Activated T-cell treated with anti-CD3 and anti-CD28 coated beads, Interleukin-2, amount 50 U/mL, for 4 hours (primary cell): Measurements from ENCODE around the gene CNTFR. TPM values are rescaled to one million over a fixed set of nuclear protein-coding genes. Genes with fewer than 3 reads are reported as not detected.

Experiments used
- ATAC-seq, 2 donors: fragments of 200-7000 bp; cut with Tn5 transposase; one replicate each; pipeline ENCODE4 v1.10.0; 2021
- DNase-seq: peaks from one replicate; pipeline ENCODE4 v3.0.0-alpha.2; 2020
- H3K27me3 Mint-ChIP-seq: one replicate; pipeline ENCODE4 v1.8.0; 2021; ENCODE audit warnings: low read depth, mixed read lengths
- H3K36me3 Mint-ChIP-seq: one replicate; pipeline ENCODE4 v1.8.0; 2022; ENCODE audit warnings: mixed read lengths; ENCODE audit not compliant: insufficient read depth
- H3K4me1 Mint-ChIP-seq: one replicate; pipeline ENCODE4 v1.8.0; 2021; ENCODE audit warnings: low read depth, mixed read lengths
- H3K4me3 Mint-ChIP-seq: one replicate; pipeline ENCODE4 v1.8.0; 2021; ENCODE audit warnings: mild to moderate bottlenecking, moderate library complexity, mixed read lengths
- H3K9me3 Mint-ChIP-seq: one replicate; pipeline ENCODE4 v1.8.0; 2021; ENCODE audit warnings: mixed read lengths
- total RNA-seq, 3 donors: library from RNA; stranded (reverse); gene quantifications; one replicate each; pipeline ENCODE4 v1.2.1, GENCODE V29; 2021

CNTFR gene
- total RNA-seq, 3 donors from 2014 or later: 0.18 TPM; not detected in 2

DNA sequence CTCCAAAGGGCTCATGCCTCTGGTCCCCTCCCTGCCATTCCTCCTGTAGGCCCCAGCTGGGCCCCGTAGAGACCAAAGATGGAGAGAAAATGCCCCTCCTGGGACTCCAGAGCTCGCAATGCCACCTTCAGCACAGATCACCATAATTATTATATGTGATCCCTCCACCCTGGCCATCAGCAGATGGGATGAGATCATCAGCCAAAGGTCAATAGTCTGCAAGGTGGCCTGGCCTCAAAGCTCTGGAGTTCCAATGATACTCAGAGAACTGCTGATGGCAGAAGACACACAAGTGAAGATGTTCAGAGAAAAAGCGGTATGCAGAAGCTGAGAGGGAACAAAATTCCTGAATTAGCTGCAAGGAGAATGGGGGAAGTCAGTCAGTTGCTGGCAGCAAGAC is 17.4 kb upstream of the CNTFR start:
- Mint-ChIP-seq H3K4me1 (peaks cover 8% of the 10 kb centered on the region), H3K27me3 (peaks cover 3% of the 10 kb centered on the region), H3K36me3 (no peaks in the 10 kb centered on the region), H3K4me3 (no peak overlapping the region), H3K9me3 (no peaks in the 10 kb centered on the region)
- no peak for ATAC-seq
- DNase-seq: no peak

DNA sequence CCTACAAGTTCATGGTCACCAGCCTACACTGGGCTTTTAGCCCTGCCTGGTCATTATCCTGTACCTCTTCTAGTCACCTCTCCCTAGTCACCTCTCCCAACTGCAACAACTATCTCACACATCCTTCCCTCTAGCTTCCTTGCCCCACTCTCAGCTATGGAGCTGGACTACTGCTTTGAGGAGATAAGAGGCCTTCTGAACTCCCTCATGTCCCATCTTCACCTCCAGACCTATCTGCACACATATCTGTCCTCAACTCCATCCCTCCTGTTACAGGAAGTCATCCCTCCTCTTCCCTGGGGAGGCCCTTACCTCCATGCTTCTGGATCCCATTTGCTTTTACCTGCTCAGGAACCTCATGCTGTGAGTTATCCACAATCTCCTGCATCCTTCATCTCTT is 16.7 kb upstream of the CNTFR start:
- no peaks in the 10 kb centered on the region for H3K36me3 Mint-ChIP-seq
- ATAC-seq (no peak), DNase-seq (no peak)
- H3K9me3 Mint-ChIP-seq: no peaks in the 10 kb centered on the region
- peaks cover 3% of the 10 kb centered on the region for H3K27me3 Mint-ChIP-seq
- H3K4me1 Mint-ChIP-seq: peaks cover 5% of the 10 kb centered on the region
- H3K4me3 Mint-ChIP-seq: no peak overlapping the region

DNA sequence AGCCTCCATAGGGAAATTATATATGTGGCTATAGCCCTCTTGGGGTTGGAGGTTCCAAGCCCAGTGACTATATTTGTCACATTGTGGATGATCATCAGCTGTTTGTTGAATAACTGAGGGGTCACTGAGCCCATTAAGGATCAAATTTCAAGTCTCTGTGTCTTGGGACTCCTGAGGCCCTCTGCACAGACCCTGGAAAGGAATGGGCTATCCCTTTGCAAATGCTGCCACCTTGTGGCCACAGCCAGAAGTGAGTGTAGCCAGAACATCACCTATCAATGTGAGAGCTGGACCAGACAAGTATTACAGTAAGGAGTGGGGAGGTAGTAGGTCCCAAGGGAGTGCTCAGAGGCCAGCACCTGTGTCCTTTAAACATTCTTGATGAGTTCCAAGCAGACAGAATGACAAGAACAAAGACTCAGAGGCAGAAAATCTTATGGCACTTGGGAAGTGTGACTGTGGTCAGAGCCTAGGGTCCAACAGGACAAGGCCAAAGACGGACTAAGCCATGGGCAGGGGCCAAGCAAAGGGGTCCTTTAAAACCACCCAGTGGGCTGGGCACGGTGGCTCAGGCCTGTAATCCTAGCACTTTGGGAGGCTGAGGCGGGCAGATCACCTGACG is 14.2 kb upstream of the CNTFR start:
- DNase-seq (peak; percentile 80), ATAC-seq (peak; percentile 93 to 98)
- Mint-ChIP-seq H3K27me3 (peaks cover 3% of the 10 kb centered on the region), H3K4me1 (no peaks in the 10 kb centered on the region), H3K36me3 (no peaks in the 10 kb centered on the region), H3K4me3 (no peak overlapping the region), H3K9me3 (no peaks in the 10 kb centered on the region)

GRCh38 chr9:34601937-34602573 is 12.5 kb upstream of the CNTFR start:
- peaks cover 3% of the 10 kb centered on the region for H3K27me3 Mint-ChIP-seq
- no peaks in the 10 kb centered on the region for H3K4me1 Mint-ChIP-seq
- no peak for DNase-seq
- no peaks in the 10 kb centered on the region for H3K9me3 Mint-ChIP-seq
- H3K36me3 Mint-ChIP-seq: no peaks in the 10 kb centered on the region
- no peak overlapping the region for H3K4me3 Mint-ChIP-seq
- no peak for ATAC-seq

DNA sequence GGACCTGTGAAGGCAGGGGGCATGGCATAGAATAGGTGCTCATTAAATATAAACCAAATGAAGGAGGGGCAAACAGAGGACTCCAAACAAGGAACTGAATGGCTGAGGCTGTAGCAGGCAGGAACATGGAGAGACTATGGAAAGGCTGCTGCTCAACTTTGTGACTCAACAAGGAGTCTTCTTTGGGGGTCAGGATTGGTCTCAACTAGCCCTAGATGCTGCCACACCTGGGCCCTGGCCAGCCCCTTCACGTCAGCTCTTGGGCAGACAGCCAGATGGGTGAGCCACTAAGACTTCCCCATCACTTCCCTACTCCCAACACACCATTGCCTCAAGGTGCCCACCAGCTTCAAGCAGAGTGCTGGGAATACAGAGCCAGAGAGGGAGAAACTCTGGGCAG is 11.4 kb upstream of the CNTFR start:
- H3K27me3 Mint-ChIP-seq: peaks cover 11% of the 10 kb centered on the region
- ATAC-seq: no peak
- H3K4me3 Mint-ChIP-seq: no peak overlapping the region
- no peaks in the 10 kb centered on the region for H3K9me3 Mint-ChIP-seq
- no peak for DNase-seq
- no peaks in the 10 kb centered on the region for H3K4me1 Mint-ChIP-seq
- no peaks in the 10 kb centered on the region for H3K36me3 Mint-ChIP-seq

DNA sequence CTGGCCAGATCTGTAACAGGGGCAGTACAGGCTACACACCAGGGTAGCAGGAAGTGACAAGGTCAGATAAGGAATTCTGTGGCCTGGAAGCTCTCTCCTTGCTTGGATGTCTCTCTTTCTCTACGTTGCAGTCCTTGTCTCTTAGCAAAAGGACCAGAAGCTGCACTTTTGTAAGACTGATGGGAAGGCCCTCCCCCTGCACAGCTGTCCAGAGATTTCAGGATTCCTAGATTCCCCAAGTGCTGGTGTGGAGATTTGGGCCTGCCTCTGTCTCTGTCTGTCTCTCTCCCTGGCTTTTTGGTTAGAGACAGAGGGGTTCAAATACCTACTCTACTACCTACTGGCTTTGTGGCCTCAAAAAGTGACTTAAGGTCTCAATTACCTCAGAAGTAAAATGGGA is 10.0 kb upstream of the CNTFR start:
- Mint-ChIP-seq H3K27me3 (peaks cover 15% of the 10 kb centered on the region), H3K9me3 (no peaks in the 10 kb centered on the region), H3K4me3 (no peak overlapping the region), H3K36me3 (no peaks in the 10 kb centered on the region), H3K4me1 (no peaks in the 10 kb centered on the region)
- ATAC-seq (no peak), DNase-seq (no peak)

DNA sequence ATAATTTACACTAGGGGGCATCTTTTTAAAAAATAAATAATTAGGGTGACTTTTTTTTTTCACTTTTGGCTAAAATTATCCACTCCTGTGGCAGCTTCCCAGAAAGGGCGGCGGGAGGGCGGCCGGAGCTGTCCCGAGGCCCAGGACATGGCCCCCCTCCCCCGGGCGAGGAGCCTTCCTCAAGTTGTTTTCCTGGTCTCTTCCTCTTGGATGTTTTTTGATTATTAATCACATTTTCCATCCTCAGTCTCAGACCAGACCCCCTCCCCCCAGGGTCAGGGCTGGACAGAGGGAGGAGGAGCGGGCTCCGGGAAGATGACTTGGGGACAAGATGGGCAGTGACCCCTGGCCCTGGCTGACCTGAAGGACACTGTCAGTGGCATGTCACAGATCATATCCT is 4.7 kb upstream of the CNTFR start:
- ATAC-seq: no peak
- Mint-ChIP-seq H3K4me1 (peaks cover 22% of the 10 kb centered on the region), H3K36me3 (no peaks in the 10 kb centered on the region), H3K9me3 (no peaks in the 10 kb centered on the region), H3K4me3 (no peak overlapping the region), H3K27me3 (peaks cover 55% of the 10 kb centered on the region)
- no peak for DNase-seq

- Mint-ChIP-seq H3K36me3 (no peaks in the 10 kb centered on the region), H3K4me1 (peaks cover 31% of the 10 kb centered on the region), H3K9me3 (no peaks in the 10 kb centered on the region), H3K4me3 (peak overlapping the region; percentile 21), H3K27me3 (peaks cover 65% of the 10 kb centered on the region)
- ATAC-seq (no peak), DNase-seq (no peak)
Measured at GRCh38 chr9:34592895-34593601, 3.5 kb upstream of the CNTFR start.

DNA sequence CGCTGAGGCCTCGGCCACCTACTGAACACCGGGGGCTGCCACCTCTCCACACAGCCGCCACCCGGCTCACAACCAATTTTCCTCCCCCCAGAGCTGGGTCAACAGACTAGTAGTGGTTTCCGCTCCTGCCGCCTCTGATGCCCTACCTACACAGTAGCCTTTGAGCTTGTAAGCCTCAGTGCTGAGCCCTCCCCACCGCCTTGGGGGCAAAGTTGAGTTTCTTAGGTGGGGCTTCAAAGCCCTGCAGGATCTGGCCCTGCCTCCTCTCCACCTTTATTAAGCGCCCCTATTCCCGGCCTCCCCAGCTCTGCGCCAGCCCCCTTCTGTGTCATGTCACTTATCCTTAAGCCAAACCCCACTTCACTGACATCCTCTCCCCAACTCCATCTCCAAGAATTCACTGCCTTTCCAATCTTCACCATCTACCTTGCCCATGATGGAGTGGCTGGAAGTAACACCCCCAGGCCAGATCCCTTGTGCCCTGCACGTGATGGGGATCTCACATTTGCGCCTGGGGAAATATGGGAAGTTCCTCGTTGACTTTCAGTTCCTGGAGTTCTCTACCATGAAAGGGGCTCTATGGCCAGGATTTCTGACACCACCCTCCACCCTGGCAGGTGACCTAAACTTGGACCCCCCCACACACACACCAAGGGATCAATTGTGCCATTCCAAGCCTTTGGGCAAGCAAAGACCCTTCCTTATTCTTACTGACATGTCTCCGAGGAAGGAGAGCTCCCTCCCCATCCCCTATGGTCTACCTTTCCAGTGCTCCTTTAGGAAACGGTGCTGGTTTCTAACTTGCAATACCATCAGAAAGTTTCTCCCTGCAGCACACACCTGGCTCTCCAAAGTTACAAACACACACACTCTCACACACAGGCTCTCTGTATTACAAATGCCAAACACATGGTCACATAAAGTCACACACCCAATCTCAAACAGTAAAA is 2.7 kb upstream of the CNTFR start:
- Mint-ChIP-seq H3K9me3 (no peaks in the 10 kb centered on the region), H3K4me3 (peak overlapping the region; percentile 76), H3K27me3 (peaks cover 74% of the 10 kb centered on the region), H3K4me1 (peaks cover 31% of the 10 kb centered on the region), H3K36me3 (no peaks in the 10 kb centered on the region)
- DNase-seq (no peak), ATAC-seq (no peak)

DNA sequence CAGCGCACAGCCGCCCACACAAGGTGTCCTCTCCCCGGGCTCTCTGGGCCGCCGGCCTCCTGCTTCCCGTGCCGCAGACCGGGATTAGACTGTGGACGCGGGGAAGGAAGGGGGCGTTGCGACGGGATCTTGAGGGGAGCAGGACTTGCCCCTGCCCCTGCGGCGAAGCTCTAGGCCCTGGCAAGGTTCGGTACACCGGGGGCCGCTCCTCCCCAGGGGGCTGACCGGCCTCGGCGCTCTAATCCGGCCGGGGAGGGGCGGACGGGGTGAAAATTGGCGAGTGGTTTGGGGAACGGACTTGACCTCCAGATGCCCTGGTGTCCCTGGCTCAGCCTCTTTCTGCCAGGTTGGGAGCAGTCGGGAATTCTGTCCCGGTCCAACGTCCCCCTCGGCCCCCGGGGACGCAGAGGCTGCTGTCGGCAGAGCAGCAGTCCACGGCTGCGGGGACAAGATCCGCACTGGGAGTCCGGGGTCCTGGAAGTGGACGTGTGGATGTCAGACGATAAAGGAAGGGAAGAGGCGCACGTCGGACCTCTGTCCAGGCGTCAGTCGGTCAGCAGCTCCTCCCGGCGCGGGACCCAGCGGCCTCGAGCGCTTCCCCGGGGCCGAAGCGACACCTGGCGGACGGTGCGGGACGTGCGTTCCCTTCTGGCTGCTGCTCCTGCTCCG is 1.9 kb upstream of the CNTFR start:
- peaks cover 31% of the 10 kb centered on the region for H3K4me1 Mint-ChIP-seq
- no peaks in the 10 kb centered on the region for H3K36me3 Mint-ChIP-seq
- H3K9me3 Mint-ChIP-seq: no peaks in the 10 kb centered on the region
- H3K27me3 Mint-ChIP-seq: peaks cover 77% of the 10 kb centered on the region
- peak overlapping the region; percentile 76 for H3K4me3 Mint-ChIP-seq
- DNase-seq (peak; percentile 75), ATAC-seq (peak; percentile 65 to 71)

DNA sequence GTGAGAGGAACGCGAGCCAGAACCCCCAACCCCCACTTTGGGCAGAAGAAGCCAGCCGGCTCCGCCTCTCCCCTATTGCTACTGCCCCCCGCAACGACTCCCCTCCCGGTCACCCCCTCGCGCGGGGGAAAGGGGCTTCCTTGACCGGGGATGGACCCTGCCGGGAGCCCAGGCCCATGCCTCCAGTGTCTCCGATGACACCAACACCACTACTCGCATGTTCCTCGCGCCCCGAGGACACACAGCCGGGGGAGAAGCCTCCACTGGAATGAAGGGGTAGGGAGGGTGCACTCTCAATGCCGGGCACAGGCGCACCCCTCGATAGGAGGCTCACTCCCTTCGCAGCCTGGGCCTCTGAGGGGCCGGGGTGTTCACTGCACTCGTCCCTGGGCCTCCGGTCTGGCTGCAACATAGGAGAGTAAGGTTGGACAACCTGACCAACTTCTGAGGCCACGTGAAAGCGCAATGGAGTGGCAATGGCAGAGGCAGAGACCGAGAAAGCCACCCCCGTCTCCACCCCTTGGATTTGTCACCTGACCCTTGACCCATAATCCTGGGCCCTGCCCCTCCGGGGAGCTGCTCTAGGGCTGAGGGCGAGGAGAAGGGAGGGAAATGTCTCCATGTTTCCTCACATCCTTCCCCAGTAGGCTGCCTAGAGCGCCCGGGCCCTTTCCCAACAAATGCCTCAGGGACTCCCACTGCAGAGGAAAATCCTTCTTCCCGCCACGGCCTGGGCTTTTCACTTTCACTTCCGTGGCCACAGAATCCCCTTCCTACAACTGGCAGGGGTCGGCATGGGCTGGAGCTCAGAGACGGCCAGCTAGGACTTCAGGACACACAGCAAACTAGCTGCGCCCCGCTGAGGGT is 1.1 kb upstream of the CNTFR start:
- no peak for DNase-seq

GRCh38 chr9:34588671-34589635 is 571 bp downstream of the CNTFR start:
- ATAC-seq (no peak), DNase-seq (no peak)
- H3K9me3 Mint-ChIP-seq: no peaks in the 10 kb centered on the region

More for the DNA sequence above, 1.1 kb upstream of the CNTFR start:
- peak; percentile 18 to 21 for ATAC-seq
- H3K4me1 Mint-ChIP-seq: peaks cover 31% of the 10 kb centered on the region
- H3K27me3 Mint-ChIP-seq: peaks cover 80% of the 10 kb centered on the region
- peak overlapping the region; percentile 76 for H3K4me3 Mint-ChIP-seq
- H3K36me3 Mint-ChIP-seq: no peaks in the 10 kb centered on the region
- no peaks in the 10 kb centered on the region for H3K9me3 Mint-ChIP-seq

More at GRCh38 chr9:34588671-34589635, 571 bp downstream of the CNTFR start:
- H3K27me3 Mint-ChIP-seq: peaks cover 87% of the 10 kb centered on the region
- peaks cover 31% of the 10 kb centered on the region for H3K4me1 Mint-ChIP-seq
- H3K4me3 Mint-ChIP-seq: peak overlapping the region; percentile 66
- H3K36me3 Mint-ChIP-seq: no peaks in the 10 kb centered on the region
